ENCODE results near the gene TSPAN11. TPM values are rescaled to one million over a fixed set of nuclear protein-coding genes. Genes with fewer than 3 reads are reported as not detected.

The TSPAN11 gene
- polyA plus RNA-seq, 2 of the 4 experiments (the other 2 are of a cell fraction), result 0.01 to 0.06 TPM

GRCh38 chr12:30970559-30971197 lies 44.1 kb downstream of the TSPAN11 start (continued):
- TF ChIP-seq HMGXB4 (CRISPR knock-in tag; IDR thresholded peaks at IDR 0.05; ENCODE audit: borderline replicate concordance) (no peak), BHLHE40 (IDR thresholded peaks at IDR 0.05; ENCODE audit: low read depth, low read length) (no peak), ZFP36 (IDR thresholded peaks at IDR 0.05; ENCODE audit: borderline replicate concordance, partially characterized antibody) (no peak), SMC3 (IDR thresholded peaks at IDR 0.05) (no peak), PHF8 (IDR thresholded peaks at IDR 0.05; ENCODE audit: borderline replicate concordance, low read depth) (no peak)

- Histone ChIP-seq H3K4me2 (no peak overlapping the region), H3K27ac (no peak overlapping the region), H3K4me3 (no peak overlapping the region), H3K9me3 (no peaks in the 10 kb centered on the region), H3K4me1 (no peaks in the 10 kb centered on the region)
- DNase-seq (ENCODE audit: low read depth in 1 of 2, low spot score in 1 of 2), result no peak
- POLR2A ChIA-PET, result no interaction called here
- no peak for FAIRE-seq
- TF ChIP-seq RFX5 (IDR thresholded peaks at IDR 0.05), result no peak
- TF ChIP-seq TFCP2L1 (CRISPR knock-in tag; IDR thresholded peaks at IDR 0.05), result no peak
- no peak for ATAC-seq
- 51% methylated on average over 6 of the region's 6 CpGs for WGBS (ENCODE audit: missing lambda C conversion rate)
- CTCF ChIA-PET, result interaction anchor here (0.5 to 10.4 kb wide), 7 partner anchors 11 to 1452 kb away, joined by 3 to 70 read pairs (median 3); no protein-coding TSS in a partner anchor
Observed at GRCh38 chr12:30972035-30972434, 45.5 kb downstream of the TSPAN11 start.

- Histone ChIP-seq H3K4me1 (no peaks in the 10 kb centered on the region), H3K9me3 (no peaks in the 10 kb centered on the region), H3K27ac (no peak overlapping the region), H3K4me3 (no peak overlapping the region), H3K4me2 (no peak overlapping the region)
- ChIA-PET POLR2A (no interaction called here), CTCF (interaction anchor here (0.9 to 10.4 kb wide), 3 partner anchors 9 to 129 kb away, joined by 3 to 70 read pairs (median 3); no protein-coding TSS in a partner anchor)
- TF ChIP-seq CTCF (IDR thresholded peaks at IDR 0.05), result no peak
- TF ChIP-seq MYC (IDR thresholded peaks at IDR 0.05; ENCODE audit: borderline replicate concordance, low read length), result no peak
- no peak for TF ChIP-seq EHF (CRISPR knock-in tag; IDR thresholded peaks at IDR 0.05)
- TF ChIP-seq JUNB (IDR thresholded peaks at IDR 0.05), result no peak
- TF ChIP-seq JUN (IDR thresholded peaks at IDR 0.05), result no peak
- no peak for FAIRE-seq
- no peak for DNase-seq (ENCODE audit: low read depth in 1 of 2, low spot score in 1 of 2)
- WGBS (ENCODE audit: missing lambda C conversion rate), result 10% methylated on average over 6 of the region's 6 CpGs
- ATAC-seq, result no peak
Observed at GRCh38 chr12:30973175-30973574, 46.6 kb downstream of the TSPAN11 start.

- Histone ChIP-seq H3K9me3 (no peaks in the 10 kb centered on the region), H3K4me1 (no peaks in the 10 kb centered on the region), H3K4me2 (no peak overlapping the region), H3K4me3 (no peak overlapping the region), H3K27ac (no peak overlapping the region)
- no peak for FAIRE-seq
- POLR2A ChIA-PET, result no interaction called here
- no peak for ATAC-seq
- CTCF ChIA-PET, result interaction anchor here (0.7 to 10.4 kb wide), 4 partner anchors 10 to 130 kb away, joined by 3 to 70 read pairs (median 3); no protein-coding TSS in a partner anchor
- no peak for DNase-seq (ENCODE audit: low read depth in 1 of 2, low spot score in 1 of 2)
- TF ChIP-seq TP53 (CRISPR knock-in tag; IDR thresholded peaks at IDR 0.05) (no peak), HOXB5 (CRISPR knock-in tag; IDR thresholded peaks at IDR 0.05) (no peak), CHD2 (IDR thresholded peaks at IDR 0.05; ENCODE audit: low read length, partially characterized antibody) (no peak), ZC3H11A (IDR thresholded peaks at IDR 0.05) (no peak), MAFK (IDR thresholded peaks at IDR 0.05; ENCODE audit: partially characterized antibody) (no peak), ZFP36 (IDR thresholded peaks at IDR 0.05; ENCODE audit: borderline replicate concordance, partially characterized antibody) (no peak), SREBF2 (IDR thresholded peaks at IDR 0.05) (no peak), MAZ (IDR thresholded peaks at IDR 0.05; ENCODE audit: borderline replicate concordance, low read depth, low read length) (no peak), HOXA7 (CRISPR knock-in tag; IDR thresholded peaks at IDR 0.05) (no peak), POLR2AphosphoS2 (conservative IDR thresholded peaks at IDR 0.05; ENCODE audit: low read length) (no peak), FOSB (CRISPR knock-in tag; IDR thresholded peaks at IDR 0.05) (no peak), REST (IDR thresholded peaks at IDR 0.05) (no peak), POLR2A (IDR thresholded peaks at IDR 0.05; ENCODE audit: low read length) (no peak), NFE2L2 (conservative IDR thresholded peaks at IDR 0.05; ENCODE audit: low read length) (no peak), SMC3 (IDR thresholded peaks at IDR 0.05) (no peak), JUNB (IDR thresholded peaks at IDR 0.05) (no peak)
- 26% methylated on average over 5 of the region's 5 CpGs for WGBS (ENCODE audit: missing lambda C conversion rate)
Observed at GRCh38 chr12:30973830-30974229, 47.3 kb downstream of the TSPAN11 start.

Measured in A549 (cell line).